ENCODE measurements around the gene TAAR8.

The TAAR8 gene

GRCh38 chr6:132515386-132515785, 37.1 kb upstream of the TAAR8 start:
- Histone ChIP-seq H4K20me1 (ENCODE audit: low read depth, low read length) (no peaks in the 10 kb centered on the region), H3K9me2 (replicated peaks; ENCODE audit: insufficient read depth, low read length) (no peaks in the 10 kb centered on the region), H2AFZ (ENCODE audit: low read depth, low read length, severe bottlenecking) (no peak overlapping the region), H3K27ac (ENCODE audit: low read depth, low read length) (no peak overlapping the region), H3K9ac (ENCODE audit: low read length) (no peak overlapping the region), H3K4me2 (ENCODE audit: low read depth, low read length, poor library complexity, severe bottlenecking) (no peak overlapping the region), H3K79me2 (ENCODE audit: insufficient read depth, low read length) (peaks cover 22% of the 10 kb centered on the region), H3K4me3 (ENCODE audit: insufficient read depth, low read length, poor library complexity, severe bottlenecking) (no peak overlapping the region), H3K27me3 (ENCODE audit: low read length) (no peaks in the 10 kb centered on the region), H3K9me3 (ENCODE audit: insufficient read depth, low read length) (no peaks in the 10 kb centered on the region), H3K36me3 (ENCODE audit: low read length) (no peaks in the 10 kb centered on the region), H3F3A (ENCODE audit: insufficient read depth) (0 out of 2 replicates have a peak, but pooled peaks cover 7% of the 10 kb centered on the region)
- TF ChIP-seq CTCF (IDR thresholded peaks at IDR 0.05; ENCODE audit: insufficient read depth, low read length, poor library complexity, severe bottlenecking): no peak
- TF ChIP-seq EZH2phosphoT487 (conservative IDR thresholded peaks at IDR 0.05; ENCODE audit: low read length): no peak

- TF ChIP-seq EZH2phosphoT487 (conservative IDR thresholded peaks at IDR 0.05; ENCODE audit: low read length) (no peak), CTCF (IDR thresholded peaks at IDR 0.05; ENCODE audit: insufficient read depth, low read length, poor library complexity, severe bottlenecking) (no peak)
- no peaks in the 10 kb centered on the region for H3K36me3 ChIP-seq (ENCODE audit: low read length)
- no peak overlapping the region for H3K4me2 ChIP-seq (ENCODE audit: low read depth, low read length, poor library complexity, severe bottlenecking)
- no peaks in the 10 kb centered on the region for H3K9me2 ChIP-seq (replicated peaks; ENCODE audit: insufficient read depth, low read length)
- H3K4me3 ChIP-seq (ENCODE audit: insufficient read depth, low read length, poor library complexity, severe bottlenecking): no peak overlapping the region
- H4K20me1 ChIP-seq (ENCODE audit: low read depth, low read length): no peaks in the 10 kb centered on the region
- H3K9me3 ChIP-seq (ENCODE audit: insufficient read depth, low read length): no peaks in the 10 kb centered on the region
- no peak overlapping the region for H3K9ac ChIP-seq (ENCODE audit: low read length)
- H3K27me3 ChIP-seq (ENCODE audit: low read length): no peaks in the 10 kb centered on the region
- H3F3A ChIP-seq (ENCODE audit: insufficient read depth): no peaks in the 10 kb centered on the region
- H2AFZ ChIP-seq (ENCODE audit: low read depth, low read length, severe bottlenecking): no peak overlapping the region
- no peaks in the 10 kb centered on the region for H3K79me2 ChIP-seq (ENCODE audit: insufficient read depth, low read length)
- H3K27ac ChIP-seq (ENCODE audit: low read depth, low read length): no peak overlapping the region
These were observed 31.5 kb upstream of the TAAR8 start for GRCh38 chr6:132520953-132521352.

- no peaks in the 10 kb centered on the region for H3K9me3 ChIP-seq (ENCODE audit: insufficient read depth, low read length)
- no peak overlapping the region for H3K9ac ChIP-seq (ENCODE audit: low read length)
- no peaks in the 10 kb centered on the region for H3K9me2 ChIP-seq (replicated peaks; ENCODE audit: insufficient read depth, low read length)
- no peak overlapping the region for H3K4me3 ChIP-seq (ENCODE audit: insufficient read depth, low read length, poor library complexity, severe bottlenecking)
- no peaks in the 10 kb centered on the region for H3K27me3 ChIP-seq (ENCODE audit: low read length)
- no peak for TF ChIP-seq CTCF (IDR thresholded peaks at IDR 0.05; ENCODE audit: insufficient read depth, low read length, poor library complexity, severe bottlenecking)
- TF ChIP-seq EZH2phosphoT487 (conservative IDR thresholded peaks at IDR 0.05; ENCODE audit: low read length): no peak
- no peaks in the 10 kb centered on the region for H4K20me1 ChIP-seq (ENCODE audit: low read depth, low read length)
- no peak overlapping the region for H2AFZ ChIP-seq (ENCODE audit: low read depth, low read length, severe bottlenecking)
- no peak overlapping the region for H3K27ac ChIP-seq (ENCODE audit: low read depth, low read length)
- no peaks in the 10 kb centered on the region for H3K79me2 ChIP-seq (ENCODE audit: insufficient read depth, low read length)
- H3K4me2 ChIP-seq (ENCODE audit: low read depth, low read length, poor library complexity, severe bottlenecking): no peak overlapping the region
- H3K36me3 ChIP-seq (ENCODE audit: low read length): no peaks in the 10 kb centered on the region
- no peaks in the 10 kb centered on the region for H3F3A ChIP-seq (ENCODE audit: insufficient read depth)
These were observed 27.8 kb upstream of the TAAR8 start for GRCh38 chr6:132524646-132525045.

Measured in SU-DHL-6 (cell line).